Measurements from ENCODE around the gene SERINC2.
A peak's percentile ranks its signal among the peaks of the same experiment; 100 is the strongest.
"Not testable (repeated sequence)": the region's sequence is repeated elsewhere in the genome, so short reads cannot be mapped to it uniquely, and the experiment has no call there.

The SERINC2 gene

GRCh38 chr1:31413405-31414001 lies 490 bp downstream of the SERINC2 start:
- no peak for DNase-seq (ENCODE audit: low read depth in 2 of 2, low spot score in 1 of 2)

- no peak for DNase-seq (ENCODE audit: low read depth in 2 of 2, low spot score in 1 of 2)
Measured at GRCh38 chr1:31414980-31415370, 2.0 kb downstream of the SERINC2 start.

GRCh38 chr1:31415658-31416057 lies 2.6 kb downstream of the SERINC2 start:
- DNase-seq (ENCODE audit: low read depth in 2 of 2, low spot score in 1 of 2), result no peak

GRCh38 chr1:31416101-31416736 lies 3.2 kb downstream of the SERINC2 start:
- no peak for DNase-seq (ENCODE audit: low read depth in 2 of 2, low spot score in 1 of 2)

- no peak for DNase-seq (ENCODE audit: low read depth in 2 of 2, low spot score in 1 of 2)
Measured at GRCh38 chr1:31417148-31417547, 4.1 kb downstream of the SERINC2 start.

GRCh38 chr1:31418626-31419323 lies 5.8 kb downstream of the SERINC2 start:
- no peak for DNase-seq (ENCODE audit: low read depth in 2 of 2, low spot score in 1 of 2)

GRCh38 chr1:31420716-31421115 lies 7.7 kb downstream of the SERINC2 start:
- DNase-seq (ENCODE audit: low read depth in 2 of 2, low spot score in 1 of 2), result no peak

- DNase-seq (ENCODE audit: low read depth in 2 of 2, low spot score in 1 of 2), result no peak
Measured at GRCh38 chr1:31421371-31422040, 8.5 kb downstream of the SERINC2 start.

- DNase-seq (ENCODE audit: low read depth in 2 of 2, low spot score in 1 of 2), result peak; percentile 34 to 36
Measured at GRCh38 chr1:31422505-31423319, 9.7 kb downstream of the SERINC2 start.

GRCh38 chr1:31423418-31423947 lies 10.5 kb downstream of the SERINC2 start:
- DNase-seq (ENCODE audit: low read depth in 2 of 2, low spot score in 1 of 2), result no peak

- no peak for DNase-seq (ENCODE audit: low read depth in 2 of 2, low spot score in 1 of 2)
Measured at GRCh38 chr1:31424568-31424967, 11.6 kb downstream of the SERINC2 start.

GRCh38 chr1:31425301-31426081 lies 12.5 kb downstream of the SERINC2 start:
- no peak for DNase-seq (ENCODE audit: low read depth in 2 of 2, low spot score in 1 of 2)

- no peak for DNase-seq (ENCODE audit: low read depth in 2 of 2, low spot score in 1 of 2)
Measured at GRCh38 chr1:31426249-31426922, 13.4 kb downstream of the SERINC2 start.

- no peak for DNase-seq (ENCODE audit: low read depth in 2 of 2, low spot score in 1 of 2)
Measured at GRCh38 chr1:31427322-31427721, 14.3 kb downstream of the SERINC2 start.

GRCh38 chr1:31428436-31429221 lies 15.6 kb downstream of the SERINC2 start:
- DNase-seq (ENCODE audit: low read depth in 2 of 2, low spot score in 1 of 2), result no peak

GRCh38 chr1:31429583-31429982 lies 16.6 kb downstream of the SERINC2 start:
- no peak for DNase-seq (ENCODE audit: low read depth in 2 of 2, low spot score in 1 of 2)

- DNase-seq (ENCODE audit: low read depth in 2 of 2, low spot score in 1 of 2), result not testable (repeated sequence)
Measured at GRCh38 chr1:31431351-31432257, 18.6 kb downstream of the SERINC2 start.
